A549 (cell line): ENCODE data around the gene PMM2. TPM values are rescaled to one million over a fixed set of nuclear protein-coding genes. Genes with fewer than 3 reads are reported as not detected.

ENCODE experiments used
- ATAC-seq, 2 experiments: fragments of 200-7000 bp in 1 of 2; fragments of >200 bp in 1 of 2; cut with Nextera tagmentation in 1 of 2; cut with Tn5 transposase in 1 of 2; 3 replicates each; pipeline versions ENCODE4 v1.8.0 to v1.9.1; 2018 to 2020; ENCODE audit warnings: mild to moderate bottlenecking in 1 of 2, moderate library complexity in 1 of 2
- CTCF ChIA-PET: fragments of 300-600 bp; sonication (Branson Sonifier 250); formaldehyde crosslinking; extraction: SDS; loops from one replicate; lab custom pipeline; 2021; ENCODE audit warnings: antibody characterized with exemption, inconsistent platforms; lab: Yijun Ruan, JAX
- POLR2A ChIA-PET: fragments of 350-600 bp; formaldehyde crosslinking; extraction: SDS; loops from one replicate; lab custom pipeline; 2021; ENCODE audit warnings: antibody characterized with exemption, inconsistent platforms; lab: Yijun Ruan, JAX
- DNase-seq, 2 experiments: peaks; one replicate each; pipeline versions ENCODE4 v3.0.0 to v3.0.0-alpha.2; 2011 to 2016; ENCODE audit warnings: low read depth in 1 of 2, low spot score in 1 of 2
- FAIRE-seq: peaks from 2 replicates; lab custom pipeline; 2011; peaks lifted over from hg19 to GRCh38; lab: Jason Lieb, UNC
- H3K27ac ChIP-seq, 2 experiments: fragments of >200 bp; sonication (Bioruptor Twin); formaldehyde crosslinking; 3 replicates each; pipeline ENCODE4 v1.5.1; 2016 to 2017
- H3K4me1 ChIP-seq: fragments of >200 bp; sonication (Bioruptor Twin); formaldehyde crosslinking; 3 replicates; pipeline ENCODE4 v1.6.1; 2016
- H3K4me2 ChIP-seq: fragments of >200 bp; sonication (Bioruptor Twin); formaldehyde crosslinking; 3 replicates; pipeline ENCODE4 v1.6.1; 2016
- H3K4me3 ChIP-seq: fragments of >200 bp; sonication (Bioruptor Twin); formaldehyde crosslinking; 3 replicates; pipeline ENCODE4 v1.5.1; 2016
- H3K9me3 ChIP-seq: fragments of >200 bp; sonication (Bioruptor Twin); formaldehyde crosslinking; 3 replicates; pipeline ENCODE4 v1.6.1; 2016
- ATOH8 ChIP-seq: fragments of 250-450 bp; sonication (Bioruptor Pico); IDR thresholded peaks from 2 replicates; pipeline ENCODE4 v1.5.0; 2020; ENCODE audit warnings: low read depth, mild to moderate bottlenecking, moderate library complexity
- BHLHE40 ChIP-seq: IDR thresholded peaks from 2 replicates; pipeline ENCODE4 v1.6.1; 2012; ENCODE audit warnings: low read depth, low read length, inconsistent platforms
- E2F6 ChIP-seq: IDR thresholded peaks from 2 replicates; pipeline ENCODE4 v1.6.1; 2012; ENCODE audit warnings: low read depth, borderline replicate concordance
- EHF ChIP-seq: fragments of 250-450 bp; sonication (Bioruptor Pico); IDR thresholded peaks from 2 replicates; pipeline ENCODE4 v1.5.0; 2020; ENCODE audit warnings: mild to moderate bottlenecking
- EHMT2 ChIP-seq: fragments of 200-600 bp; sonication (generic); IDR thresholded peaks from 2 replicates; pipeline ENCODE4 v1.6.1; 2016; ENCODE audit warnings: antibody characterized with exemption, low read depth, mild to moderate bottlenecking, moderate library complexity
- EP300 ChIP-seq, 2 experiments: fragments of >200 bp; sonication (Bioruptor Twin); formaldehyde crosslinking; IDR thresholded peaks; 2 replicates in 1 of 2; 3 replicates in 1 of 2; pipeline ENCODE4 v1.6.1; 2016 to 2017
- FOSB ChIP-seq: fragments of 250-450 bp; sonication (Bioruptor Pico); IDR thresholded peaks from 2 replicates; pipeline ENCODE4 v1.5.0; 2020; ENCODE audit warnings: mild to moderate bottlenecking, moderate library complexity
- GATA3 ChIP-seq: IDR thresholded peaks from 2 replicates; pipeline ENCODE4 v1.6.1; 2012; ENCODE audit warnings: borderline replicate concordance
- HOXA7 ChIP-seq: fragments of 250-450 bp; sonication (Bioruptor Pico); IDR thresholded peaks from 2 replicates; pipeline ENCODE4 v1.5.0; 2020; ENCODE audit warnings: mild to moderate bottlenecking, moderate library complexity
- HOXB13 ChIP-seq: fragments of 250-450 bp; sonication (Bioruptor Pico); IDR thresholded peaks from 2 replicates; pipeline ENCODE4 v1.5.0; 2020; ENCODE audit warnings: low read depth, mild to moderate bottlenecking, moderate library complexity
- KDM1A ChIP-seq: fragments of 200-600 bp; sonication (generic); IDR thresholded peaks from 2 replicates; pipeline ENCODE4 v1.6.1; 2016; ENCODE audit warnings: low read depth, mild to moderate bottlenecking
- KDM5A ChIP-seq: fragments of 200-600 bp; sonication (generic); IDR thresholded peaks from 2 replicates; pipeline ENCODE4 v1.6.1; 2016; ENCODE audit warnings: antibody characterized with exemption, mild to moderate bottlenecking
- MAFK ChIP-seq: fragments of 450-650 bp; IDR thresholded peaks from 2 replicates; pipeline ENCODE4 v1.6.1; 2014; ENCODE audit not compliant: partially characterized antibody
- MAZ ChIP-seq: fragments of 150-350 bp; IDR thresholded peaks from 2 replicates; pipeline ENCODE4 v1.6.1; 2014; ENCODE audit warnings: antibody characterized with exemption, low read depth, low read length, borderline replicate concordance
- PHF8 ChIP-seq: fragments of 200-600 bp; sonication (generic); IDR thresholded peaks from 2 replicates; pipeline ENCODE4 v1.6.1; 2016; ENCODE audit warnings: low read depth, mild to moderate bottlenecking, antibody characterized with exemption, moderate library complexity, borderline replicate concordance
- RAD21 ChIP-seq, 2 experiments: fragments of >200 bp in 1 of 2; sonication (Bioruptor Twin) in 1 of 2; formaldehyde crosslinking in 1 of 2; IDR thresholded peaks in 1 of 2; conservative IDR thresholded peaks in 1 of 2; 2 replicates in 1 of 2; 3 replicates in 1 of 2; pipeline ENCODE4 v1.6.1; 2012 to 2018; ENCODE audit warnings: inconsistent platforms in 1 of 2
- RCOR1 ChIP-seq: fragments of 150-350 bp; IDR thresholded peaks from 2 replicates; pipeline ENCODE4 v1.6.1; 2014; ENCODE audit warnings: antibody characterized with exemption, low read length, low read depth
- REST ChIP-seq: fragments of 200-600 bp; sonication (generic); IDR thresholded peaks from 2 replicates; pipeline ENCODE4 v1.6.1; 2016; ENCODE audit warnings: antibody characterized with exemption, mild to moderate bottlenecking, moderate library complexity
- RFX5 ChIP-seq: fragments of 450-650 bp; IDR thresholded peaks from 2 replicates; pipeline ENCODE4 v1.7.1; 2014; ENCODE audit warnings: antibody characterized with exemption, mild to moderate bottlenecking, moderate library complexity
- SREBF2 ChIP-seq: fragments of 450-650 bp; IDR thresholded peaks from 2 replicates; pipeline ENCODE4 v1.6.1; 2014; ENCODE audit warnings: mild to moderate bottlenecking, moderate library complexity
- TP53 ChIP-seq: fragments of 250-450 bp; sonication (Bioruptor Pico); IDR thresholded peaks from 2 replicates; pipeline ENCODE4 v1.5.0; 2021; ENCODE audit warnings: mild to moderate bottlenecking, moderate library complexity
- ZFP36 ChIP-seq: fragments of 450-650 bp; IDR thresholded peaks from 2 replicates; pipeline ENCODE4 v1.6.1; 2014; ENCODE audit warnings: borderline replicate concordance; ENCODE audit not compliant: partially characterized antibody
- ZNF302 ChIP-seq: fragments of 250-450 bp; sonication (Bioruptor Pico); IDR thresholded peaks from 2 replicates; pipeline ENCODE4 v1.9.0; 2021; ENCODE audit warnings: inconsistent platforms, mild to moderate bottlenecking, moderate library complexity
- WGBS: methylation state at CpG from one replicate; pipeline ENCODE4 v1.1.6; 2017; ENCODE audit errors: missing lambda C conversion rate; 5-methylcytosine and 5-hydroxymethylcytosine counted together
- polyA plus RNA-seq, 4 experiments: library from polyadenylated mRNA; depleted of rRNA in 3 of 4; stranded (reverse); fragments of >200 nt; fragmentation: RNase III in 1 of 4; extraction: RNeasy Plus Mini Kit Qiagen cat#74134 plus additional on column Dnase treatment in 1 of 4; gene quantifications; 2 replicates in 3 of 4; 3 replicates in 1 of 4; pipeline ENCODE4 v1.2.3, GENCODE V29; 2011 to 2017

Gene PMM2
- polyA plus RNA-seq, 2 of the 4 experiments (the other 2 are of a cell fraction): 56.6 to 72.4 TPM

GRCh38 chr16:8887952-8888560, 90.4 kb downstream of the PMM2 start (continued):
- TF ChIP-seq REST (no peak), ATOH8 (no peak), FOSB (CRISPR knock-in tag) (no peak)
- TF ChIP-seq, all 56 proteins: peak for 0

- Histone ChIP-seq H3K27ac (no peak overlapping the region), H3K9me3 (no peaks in the 10 kb centered on the region), H3K4me2 (no peak overlapping the region), H3K4me3 (no peak overlapping the region), H3K4me1 (peaks cover 21% of the 10 kb centered on the region)
- FAIRE-seq: no peak
- ChIA-PET POLR2A (interaction anchor here (1.1 kb wide), 1 partner anchor 20 kb away, joined by 3 read pairs; the partner anchor contains the start of gene CARHSP1), CTCF (interaction anchor here (0.6 to 14.0 kb wide), 3 partner anchors 6 to 40 kb away, joined by 3 to 147 read pairs (median 4); partner anchors contain the start of gene LITAFD)
- TF ChIP-seq PHF8: no peak
- TF ChIP-seq EHMT2: no peak
- TF ChIP-seq RAD21 (conservative IDR thresholded peaks at IDR 0.05 in 1 of 2, IDR thresholded peaks at IDR 0.05 in 1 of 2): no peak
- no peak for TF ChIP-seq BHLHE40
- no peak for TF ChIP-seq RFX5
- TF ChIP-seq KDM1A: no peak
- TF ChIP-seq, all 56 proteins: peak for 0
- WGBS: 95% methylated on average over 20 of the region's 23 CpGs
- DNase-seq (no peak), ATAC-seq (no peak)
Measured at GRCh38 chr16:8888951-8889892, 91.6 kb downstream of the PMM2 start.

- TF ChIP-seq MAZ (no peak), ZFP36 (no peak), KDM5A (no peak), ZNF302 (CRISPR knock-in tag) (no peak), MAFK (no peak), HOXA7 (no peak), PHF8 (no peak), GATA3 (no peak), TP53 (no peak), E2F6 (no peak), SREBF2 (no peak), EHF (CRISPR knock-in tag) (no peak), EP300 (IDR thresholded peaks at IDR 0.05) (no peak), HOXB13 (CRISPR knock-in tag) (no peak), RCOR1 (no peak)
- Histone ChIP-seq H3K9me3 (no peaks in the 10 kb centered on the region), H3K4me1 (peaks cover 13% of the 10 kb centered on the region), H3K4me3 (no peak overlapping the region), H3K27ac (no peak overlapping the region), H3K4me2 (no peak overlapping the region)
- no peak for FAIRE-seq
- CTCF ChIA-PET: interaction anchor here (1.0 to 14.0 kb wide), 3 partner anchors 7 to 19 kb away, joined by 4 to 147 read pairs (median 5); partner anchors contain the start of gene LITAFD
- POLR2A ChIA-PET: interaction anchor here (1.1 kb wide), 1 partner anchor 21 kb away, joined by 3 read pairs; the partner anchor contains the start of gene CARHSP1
- DNase-seq: no peak
- ATAC-seq: no peak
- WGBS: 85% methylated on average over 14 of the region's 14 CpGs
Measured at GRCh38 chr16:8889893-8890548, 92.4 kb downstream of the PMM2 start.
